ENCODE results near the gene SRRT. TPM values are rescaled to one million over a fixed set of nuclear protein-coding genes. Genes with fewer than 3 reads are reported as not detected.

Gene SRRT
- total RNA-seq, 1 donor from 2014 or later: 114 TPM

DNA sequence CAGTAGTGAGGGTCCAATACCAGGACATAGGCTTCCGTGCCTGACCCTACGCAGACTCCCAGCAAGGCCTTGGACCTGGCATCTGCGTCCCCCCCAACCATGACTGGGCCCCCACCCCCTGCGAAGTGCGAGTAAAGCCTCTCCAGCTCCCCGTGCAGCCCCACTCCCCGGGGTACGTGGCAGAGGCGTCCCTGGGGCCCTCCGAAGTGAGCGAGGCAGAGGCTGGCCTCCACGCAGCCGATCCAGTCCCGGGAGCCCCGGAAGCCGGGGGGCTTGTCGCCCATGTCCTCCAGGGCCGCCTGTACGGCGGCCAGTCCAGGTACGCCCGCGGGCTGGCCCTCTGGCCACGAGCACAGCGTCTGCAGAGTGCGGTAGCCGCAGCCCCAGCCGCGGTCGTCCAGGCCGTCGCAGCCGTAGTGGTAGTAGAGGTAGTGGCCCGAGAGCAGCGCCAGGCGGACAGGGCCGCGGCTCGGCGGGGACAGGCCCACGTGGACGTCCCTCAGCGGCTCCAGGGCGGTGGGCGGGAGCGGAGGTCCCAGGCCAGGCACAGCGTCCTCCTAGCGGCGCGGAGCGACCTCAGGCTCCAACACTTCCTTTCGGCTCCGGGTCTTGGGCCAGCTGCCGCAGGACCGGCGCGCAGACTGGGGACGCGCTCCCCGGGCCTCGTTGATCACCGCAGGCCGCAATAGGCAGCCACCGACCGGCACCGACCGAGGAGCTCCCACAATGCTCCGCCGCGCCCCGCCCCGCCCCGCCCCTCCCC is 14.3 kb downstream of the SRRT start, which contains the start of gene UFSP1:
Gene UFSP1 (minus strand): TSS at position 728 of the 763 bp plus-strand sequence. CDS start 444 bp downstream, at position 284.
- intact Hi-C loops (cut with DNase I): no loop called here

GRCh38 chr7:100890653-100891567 is 16.0 kb downstream of the SRRT start:
- intact Hi-C loops (cut with DNase I): no loop called here
- no peak for DNase-seq (ENCODE audit: low spot score)
- ATAC-seq: peak; percentile 1

More for the DNA sequence above, 14.3 kb downstream of the SRRT start, which contains the start of gene UFSP1:
- ATAC-seq (peak; percentile 23), DNase-seq (ENCODE audit: low spot score) (no peak)

DNA sequence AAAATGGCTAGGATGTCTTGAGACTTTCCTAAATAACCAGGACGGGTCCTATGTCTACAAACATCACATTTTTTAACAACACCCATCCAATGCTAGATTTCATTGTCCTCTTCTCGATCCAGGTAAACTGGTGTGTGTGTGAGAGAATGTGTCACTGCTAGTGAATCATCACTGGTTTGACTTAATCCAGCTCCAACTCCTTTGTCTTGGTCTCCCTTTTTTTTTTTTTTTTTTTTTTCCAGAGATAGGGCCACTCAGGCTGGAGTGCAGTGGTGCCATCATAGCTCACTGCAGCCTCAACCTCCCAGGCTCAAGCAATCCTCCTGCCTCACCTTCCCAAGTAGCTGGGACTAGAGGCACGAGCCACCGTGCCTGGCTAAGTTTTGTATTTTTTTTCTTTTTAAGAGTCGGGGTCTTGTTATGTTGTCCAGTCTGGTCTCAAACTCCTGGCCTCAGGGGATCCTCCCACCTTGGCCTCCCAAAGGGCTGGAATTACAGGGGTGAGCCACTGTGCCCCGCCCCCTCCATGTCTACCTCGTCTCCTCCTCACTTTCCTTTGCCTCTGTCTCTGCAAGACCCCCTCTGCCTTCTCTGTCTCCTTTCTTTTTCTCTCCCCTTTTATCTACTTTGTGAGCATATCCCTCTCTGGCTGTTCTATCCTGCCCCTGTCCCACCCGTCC is 16.8 kb downstream of the SRRT start:
- no peak for DNase-seq (ENCODE audit: low spot score)
- intact Hi-C loops (cut with DNase I): no loop called here

GRCh38 chr7:100892364-100893317 is 17.7 kb downstream of the SRRT start:
- ATAC-seq (no peak), DNase-seq (ENCODE audit: low spot score) (no peak)
- intact Hi-C loops (cut with DNase I): no loop called here

More for the DNA sequence above, 16.8 kb downstream of the SRRT start:
- no peak for ATAC-seq

DNA sequence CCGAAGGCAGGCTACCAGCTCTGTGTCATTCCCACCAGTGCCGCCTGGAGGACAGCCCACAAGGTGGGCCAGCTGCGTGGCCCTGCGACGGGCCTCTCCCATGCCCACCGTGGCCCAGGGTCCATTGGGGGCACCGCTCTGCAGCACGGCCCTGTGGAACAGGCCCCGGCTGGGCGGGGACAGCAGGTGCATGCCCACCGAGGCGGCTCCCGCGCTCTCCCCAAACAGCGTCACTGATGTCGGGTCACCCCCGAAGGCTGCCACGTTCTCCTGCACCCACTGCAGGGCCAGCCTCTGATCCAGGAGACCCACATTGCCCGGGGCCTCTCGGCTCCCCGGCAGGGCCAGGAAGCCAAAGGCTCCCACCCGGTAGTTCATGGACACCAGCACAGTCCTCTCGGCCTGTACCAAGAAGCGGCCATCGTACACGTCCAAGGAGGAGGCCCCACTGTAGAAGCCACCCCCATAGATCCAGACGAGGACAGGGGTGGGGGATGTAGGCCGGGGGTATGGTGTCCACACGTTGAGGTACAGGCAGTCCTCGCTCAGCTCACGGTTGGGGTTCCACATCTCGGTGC is 18.5 kb downstream of the SRRT start:
- intact Hi-C loops (cut with DNase I): no loop called here

GRCh38 chr7:100893910-100894721 is 19.2 kb downstream of the SRRT start:
- DNase-seq (ENCODE audit: low spot score): no peak
- intact Hi-C loops (cut with DNase I): no loop called here
- no peak for ATAC-seq

More for the DNA sequence above, 18.5 kb downstream of the SRRT start:
- DNase-seq (ENCODE audit: low spot score) (no peak), ATAC-seq (no peak)

DNA sequence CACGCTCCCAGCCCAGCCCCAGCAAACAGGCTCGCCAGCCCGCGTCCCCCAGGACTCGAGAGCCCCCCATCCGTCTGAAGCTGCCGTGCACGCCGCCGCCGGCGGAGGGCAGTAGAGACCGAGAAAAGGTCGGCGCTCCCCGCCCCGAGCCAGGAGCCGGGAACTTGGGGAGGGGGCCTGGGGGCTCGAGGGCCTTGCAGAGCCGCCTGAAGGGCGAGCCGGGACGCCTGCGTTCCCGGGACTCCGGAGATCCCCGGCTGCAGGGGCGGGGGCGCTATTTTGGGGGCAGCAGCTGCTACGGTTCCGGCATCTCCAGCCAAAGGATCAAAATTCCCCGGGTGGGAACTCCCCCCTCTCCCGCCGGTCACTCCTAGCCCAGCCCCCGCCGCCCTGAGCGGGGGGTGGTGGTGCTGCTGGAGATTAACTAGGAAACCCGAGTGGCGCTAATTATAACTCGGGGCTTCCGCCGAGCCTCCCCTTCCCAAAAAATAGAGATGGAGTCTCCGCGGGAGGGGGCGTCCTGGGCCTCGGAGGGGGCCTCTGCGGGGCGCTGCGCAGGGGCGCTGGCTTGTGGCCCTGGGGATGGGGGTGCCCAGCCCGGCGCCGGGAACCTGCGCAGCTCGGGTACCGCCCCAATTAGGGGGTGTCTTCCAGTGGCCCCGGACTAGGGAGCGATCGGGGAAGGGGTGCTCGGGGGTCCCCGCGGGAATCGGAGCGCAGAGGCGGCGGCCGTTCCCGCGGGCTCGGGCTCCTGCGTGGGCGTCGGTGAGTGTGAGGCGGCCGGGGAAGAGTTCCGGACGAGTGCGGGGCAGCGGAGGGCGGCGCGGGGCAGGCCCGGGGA is 20.2 kb downstream of the SRRT start:
- DNase-seq (ENCODE audit: low spot score) (no peak), ATAC-seq (no peak)
- intact Hi-C loops (cut with DNase I): loop anchor here (5.0 kb wide), 1 partner anchor 162 kb away; no protein-coding TSS in a partner anchor

DNA sequence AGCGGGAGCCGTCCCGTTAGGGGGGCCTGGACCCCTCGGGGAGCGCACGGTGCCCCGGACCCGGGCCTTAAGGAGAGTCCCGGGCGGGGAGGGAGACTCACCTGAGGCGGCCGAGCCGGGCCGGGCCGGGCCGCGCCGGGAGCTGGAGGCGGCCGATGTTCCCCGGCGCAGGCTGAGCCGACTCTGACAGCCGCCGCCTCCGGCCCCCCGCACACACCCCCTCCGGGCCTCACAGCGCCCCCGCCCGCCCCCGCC is 20.7 kb downstream of the SRRT start, which contains the start of gene ACHE:
Gene ACHE (minus strand): TSS at position 188 of the 255 bp plus-strand sequence. CDS start 1,656 bp downstream, outside the sequence.
- intact Hi-C loops (cut with DNase I): loop anchor here (5.0 kb wide), 1 partner anchor 162 kb away; no protein-coding TSS in a partner anchor
- no peak for DNase-seq (ENCODE audit: low spot score)
- no peak for ATAC-seq

GRCh38 chr7:100895956-100896731 is 21.2 kb downstream of the SRRT start:
- ATAC-seq (no peak), DNase-seq (ENCODE audit: low spot score) (no peak)

DNA sequence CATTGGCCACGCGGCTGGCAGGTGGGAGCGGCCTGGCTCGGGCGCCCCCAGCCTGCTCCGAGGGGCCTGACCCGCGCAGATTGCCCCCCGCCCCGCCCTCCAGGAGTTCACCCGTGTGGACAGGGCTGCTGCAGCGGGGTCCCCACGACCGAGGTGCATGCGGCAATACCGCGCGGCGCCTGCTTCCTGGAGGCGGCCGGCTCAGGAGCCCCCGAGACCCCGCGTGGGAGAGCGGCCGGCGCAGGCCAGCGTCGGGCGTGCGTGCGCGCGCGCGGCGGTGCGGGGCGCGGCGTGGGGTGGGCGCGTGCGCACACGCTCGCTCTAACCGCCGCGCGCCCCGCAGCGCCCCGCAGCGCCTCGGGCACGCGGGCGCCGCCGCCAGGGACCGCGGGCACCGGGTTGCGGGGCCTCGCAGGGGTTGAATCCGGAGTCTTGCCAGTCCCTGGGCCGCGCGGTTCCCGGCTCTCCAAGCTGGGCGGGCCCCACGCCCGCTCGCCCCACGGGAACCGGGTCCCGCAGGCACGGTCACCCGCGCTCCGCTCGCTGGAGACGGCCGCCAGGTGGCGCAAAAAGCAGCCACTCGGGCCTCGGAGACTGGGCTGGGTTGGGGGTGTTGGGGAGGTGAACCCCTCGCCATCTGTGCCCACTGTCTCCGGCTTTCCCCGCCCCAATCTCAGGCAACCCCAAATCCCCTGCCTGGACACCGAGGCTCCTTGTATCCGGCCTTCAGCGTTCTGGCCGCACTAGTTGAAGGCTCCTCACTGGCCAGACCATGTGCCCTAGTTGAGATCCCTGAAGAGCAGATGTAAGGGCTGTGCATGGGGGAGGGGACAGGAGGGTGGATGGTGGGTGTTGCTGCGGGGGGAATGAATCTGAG is 22.1 kb downstream of the SRRT start:
- intact Hi-C loops (cut with DNase I): loop anchor here (5.0 kb wide), 1 partner anchor 160 kb away; no protein-coding TSS in a partner anchor
- DNase-seq (ENCODE audit: low spot score): no peak
- peak; percentile 46 for ATAC-seq

More at GRCh38 chr7:100895956-100896731, 21.2 kb downstream of the SRRT start:
- intact Hi-C loops (cut with DNase I): loop anchor here (5.0 kb wide), 1 partner anchor 161 kb away; no protein-coding TSS in a partner anchor

DNA sequence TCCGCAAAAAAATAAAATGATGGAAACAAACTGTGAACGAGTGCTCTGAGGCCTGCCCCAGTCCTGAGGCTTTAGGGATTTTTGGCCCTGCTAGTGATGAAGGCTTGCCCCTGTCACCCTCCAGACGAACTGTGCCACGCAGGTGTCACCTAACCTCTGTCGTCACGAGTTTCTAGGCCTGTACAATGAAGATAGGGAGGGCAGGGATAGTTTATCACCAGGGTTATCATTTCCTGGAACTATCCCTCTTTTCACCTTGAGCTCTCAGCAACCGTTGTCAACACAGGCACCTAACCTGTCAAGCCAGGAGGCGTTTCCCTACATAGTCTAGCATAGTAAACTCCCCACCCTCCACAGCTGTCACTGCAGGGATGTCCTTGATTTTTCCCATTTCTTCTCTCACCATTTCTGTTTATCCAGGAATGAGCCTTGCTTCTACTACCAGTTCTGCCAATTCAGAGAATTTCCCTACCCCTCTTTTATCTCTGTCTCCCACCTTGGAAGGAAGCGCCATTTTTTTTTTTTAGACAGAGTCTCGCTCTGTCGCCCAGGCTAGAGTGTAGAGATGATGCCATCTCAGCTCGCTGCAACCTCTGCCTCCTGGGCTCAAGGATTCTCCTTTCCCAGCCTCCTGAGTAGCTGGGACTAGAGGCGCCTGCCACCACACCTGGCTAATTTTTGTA is 23.0 kb downstream of the SRRT start:
- ATAC-seq: no peak
- no peak for DNase-seq (ENCODE audit: low spot score)
- intact Hi-C loops (cut with DNase I): loop anchor here (5.0 kb wide), 1 partner anchor 159 kb away; no protein-coding TSS in a partner anchor

DNA sequence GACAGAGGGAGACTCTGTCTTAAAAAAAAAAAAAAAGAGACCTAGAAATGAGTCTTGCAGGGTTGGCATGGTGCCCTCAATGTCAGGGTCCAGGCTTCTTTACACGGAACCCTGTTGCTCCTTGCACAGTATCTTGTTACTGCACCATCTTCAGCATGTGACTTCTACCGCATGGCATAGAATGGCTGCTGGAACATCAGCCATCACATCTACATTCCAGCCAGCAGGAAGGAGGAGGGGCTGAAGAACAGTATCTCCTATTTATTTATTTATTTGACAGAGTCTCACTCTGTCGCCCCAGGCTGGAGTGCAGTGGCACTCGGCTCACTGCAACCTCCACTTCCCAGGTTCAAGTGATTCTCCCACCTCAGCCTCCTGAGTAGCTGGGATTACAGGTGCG is 24.5 kb downstream of the SRRT start:
- intact Hi-C loops (cut with DNase I): loop anchor here (5.0 kb wide), 1 partner anchor 158 kb away; no protein-coding TSS in a partner anchor

GRCh38 chr7:100900978-100901377 is 26.1 kb downstream of the SRRT start:
- ATAC-seq (no peak), DNase-seq (ENCODE audit: low spot score) (no peak)
- intact Hi-C loops (cut with DNase I): no loop called here

More for the DNA sequence above, 24.5 kb downstream of the SRRT start:
- DNase-seq (ENCODE audit: low spot score) (no peak), ATAC-seq (no peak)

DNA sequence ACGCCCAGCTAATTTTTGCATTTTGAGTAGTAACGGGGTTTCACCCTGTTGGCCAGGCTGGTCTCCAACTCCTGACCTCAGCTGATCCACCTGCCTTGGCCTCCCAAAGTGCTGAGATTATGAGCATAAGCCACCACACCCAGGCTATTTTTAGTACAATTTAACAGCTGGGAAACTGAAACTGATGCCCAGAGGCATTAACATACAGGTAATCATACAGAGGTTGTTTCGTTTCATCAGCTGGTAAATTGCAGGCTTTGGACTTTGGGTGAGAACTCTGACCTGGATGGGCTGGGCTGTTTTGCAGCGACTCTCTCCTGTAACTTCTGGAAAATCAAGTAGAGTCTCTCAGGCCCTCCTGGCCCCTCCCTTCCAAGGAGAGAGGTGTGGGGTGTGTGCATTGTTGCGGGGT is 27.0 kb downstream of the SRRT start:
- no peak for DNase-seq (ENCODE audit: low spot score)
- no peak for ATAC-seq
- intact Hi-C loops (cut with DNase I): no loop called here

All from sciatic nerve (tissue), 2 donors.